ACC112 (cell line): ENCODE results near the gene RNU1-2.
"Not testable (repeated sequence)": the region's sequence is repeated elsewhere in the genome, so short reads cannot be mapped to it uniquely, and the experiment has no call there.

Source experiments
- H2AFZ ChIP-seq: fragments of 200-600 bp; sonication (generic); one replicate; pipeline ENCODE4 v1.6.0; 2017; ENCODE audit warnings: antibody characterized with exemption, low read length; ENCODE audit not compliant: unreplicated experiment
- H3K27ac ChIP-seq: fragments of 200-600 bp; sonication (generic); 2 replicates; pipeline ENCODE4 v1.5.1; 2014; ENCODE audit warnings: low read depth, mild to moderate bottlenecking, antibody characterized with exemption, low read length, moderate library complexity
- H3K27me3 ChIP-seq: fragments of 200-600 bp; sonication (generic); 2 replicates; pipeline ENCODE4 v1.6.1; 2014; ENCODE audit warnings: mild to moderate bottlenecking, antibody characterized with exemption, low read length, moderate library complexity, mixed read lengths; ENCODE audit not compliant: insufficient read depth
- H3K36me3 ChIP-seq: fragments of 200-600 bp; sonication (generic); 2 replicates; pipeline ENCODE4 v1.6.1; 2016; ENCODE audit warnings: mild to moderate bottlenecking, antibody characterized with exemption, low read length, moderate library complexity, mixed read lengths; ENCODE audit not compliant: insufficient read depth
- H3K4me1 ChIP-seq: fragments of 200-600 bp; sonication (generic); one replicate; pipeline ENCODE4 v1.6.1; 2016; ENCODE audit warnings: low read length, mixed read lengths; ENCODE audit not compliant: insufficient read depth, unreplicated experiment, control insufficient read depth
- H3K4me3 ChIP-seq: fragments of 200-600 bp; sonication (generic); 2 replicates; pipeline ENCODE4 v1.5.1; 2014; ENCODE audit warnings: mild to moderate bottlenecking, low read depth, low read length
- H3K79me2 ChIP-seq: fragments of 200-600 bp; sonication (generic); one replicate; pipeline ENCODE4 v1.6.0; 2016; ENCODE audit warnings: low read length; ENCODE audit not compliant: control insufficient read depth, unreplicated experiment, insufficient read depth

Gene RNU1-2

GRCh38 chr1:16901371-16901770 is 5.6 kb downstream of the RNU1-2 start:
- H3K4me1 ChIP-seq, result peaks cover 16% of the 10 kb centered on the region
- not testable (repeated sequence) for H3K79me2 ChIP-seq, H2AFZ ChIP-seq, H3K27ac ChIP-seq, H3K4me3 ChIP-seq, H3K36me3 ChIP-seq, H3K27me3 ChIP-seq

GRCh38 chr1:16903054-16903453 is 7.3 kb downstream of the RNU1-2 start:
- Histone ChIP-seq H2AFZ (no peak overlapping the region), H3K79me2 (no peaks in the 10 kb centered on the region), H3K4me3 (peak overlapping the region; percentile 79; the same call in 1 of the 2 replicates), H3K4me1 (peaks cover 19% of the 10 kb centered on the region), H3K36me3 (no peaks in the 10 kb centered on the region), H3K27me3 (no peaks in the 10 kb centered on the region), H3K27ac (peak overlapping the region; percentile 92)

- Histone ChIP-seq H3K27ac (peak overlapping the region; percentile 92), H3K27me3 (no peaks in the 10 kb centered on the region), H2AFZ (no peak overlapping the region), H3K36me3 (no peaks in the 10 kb centered on the region), H3K79me2 (no peaks in the 10 kb centered on the region), H3K4me3 (peak overlapping the region; percentile 79), H3K4me1 (peaks cover 19% of the 10 kb centered on the region)
Observed at GRCh38 chr1:16903458-16903796, 7.6 kb downstream of the RNU1-2 start.

GRCh38 chr1:16904560-16905109 is 8.9 kb downstream of the RNU1-2 start:
- Histone ChIP-seq H3K79me2 (no peaks in the 10 kb centered on the region), H3K27me3 (no peaks in the 10 kb centered on the region), H3K4me1 (peaks cover 19% of the 10 kb centered on the region), H3K4me3 (peak overlapping the region; percentile 79), H3K36me3 (no peaks in the 10 kb centered on the region), H2AFZ (peak overlapping the region; percentile 96), H3K27ac (peak overlapping the region; percentile 92)

GRCh38 chr1:16905110-16905867 is 9.5 kb downstream of the RNU1-2 start:
- Histone ChIP-seq H3K4me1 (peaks cover 19% of the 10 kb centered on the region), H3K79me2 (no peaks in the 10 kb centered on the region), H3K36me3 (no peaks in the 10 kb centered on the region), H3K27me3 (no peaks in the 10 kb centered on the region), H3K4me3 (peak overlapping the region; percentile 79), H3K27ac (peak overlapping the region; percentile 92), H2AFZ (peak overlapping the region; percentile 49)

- Histone ChIP-seq H3K79me2 (no peaks in the 10 kb centered on the region), H3K36me3 (no peaks in the 10 kb centered on the region), H3K27ac (peak overlapping the region; percentile 92), H3K4me1 (peaks cover 19% of the 10 kb centered on the region), H3K4me3 (no peak overlapping the region), H3K27me3 (no peaks in the 10 kb centered on the region), H2AFZ (no peak overlapping the region)
Observed at GRCh38 chr1:16905868-16906702, 10.3 kb downstream of the RNU1-2 start.

- Histone ChIP-seq H3K36me3 (no peaks in the 10 kb centered on the region), H2AFZ (no peak overlapping the region), H3K79me2 (no peaks in the 10 kb centered on the region), H3K4me3 (no peak overlapping the region), H3K27ac (no peak overlapping the region), H3K27me3 (no peaks in the 10 kb centered on the region), H3K4me1 (peaks cover 19% of the 10 kb centered on the region)
Observed at GRCh38 chr1:16906873-16907272, 11.1 kb downstream of the RNU1-2 start.

GRCh38 chr1:16907870-16908758 is 12.3 kb downstream of the RNU1-2 start:
- Histone ChIP-seq H3K36me3 (no peaks in the 10 kb centered on the region), H3K27me3 (no peaks in the 10 kb centered on the region), H3K4me1 (peaks cover 18% of the 10 kb centered on the region)

GRCh38 chr1:16911851-16912721 is 16.3 kb downstream of the RNU1-2 start:
- not testable (repeated sequence) for H3K27ac ChIP-seq, H3K4me1 ChIP-seq, H2AFZ ChIP-seq, H3K36me3 ChIP-seq, H3K27me3 ChIP-seq, H3K79me2 ChIP-seq, H3K4me3 ChIP-seq

More at GRCh38 chr1:16907870-16908758, 12.3 kb downstream of the RNU1-2 start:
- Histone ChIP-seq H2AFZ (no peak overlapping the region), H3K4me3 (no peak overlapping the region), H3K27ac (no peak overlapping the region), H3K79me2 (no peaks in the 10 kb centered on the region)
